AG04449 (cell line): ENCODE results near the gene ZNF318.
"Not testable (repeated sequence)": the region's sequence is repeated elsewhere in the genome, so short reads cannot be mapped to it uniquely, and the experiment has no call there.

Source experiments
- CTCF ChIA-PET: fragments of 350-600 bp; formaldehyde crosslinking; extraction: SDS; loops from one replicate; lab custom pipeline; 2021; ENCODE audit warnings: antibody characterized with exemption; lab: Yijun Ruan, JAX
- POLR2A ChIA-PET: fragments of 400-600, 350-600 bp; formaldehyde crosslinking; extraction: SDS; loops from one replicate; lab custom pipeline; 2020; ENCODE audit warnings: antibody characterized with exemption, inconsistent platforms; lab: Yijun Ruan, JAX
- DNase-seq: peaks from one replicate; pipeline ENCODE4 v3.0.0-alpha.2; 2010; ENCODE audit warnings: low read depth, low spot score
- H3K4me3 ChIP-seq: 2 replicates; pipeline ENCODE4 v1.5.1; 2011; ENCODE audit warnings: low read depth, mild to moderate bottlenecking, control low read depth, low read length
- TF ChIP-seq, protein P1 (sequence below): IDR thresholded peaks from one replicate; pipeline ENCODE4 v1.5.1; 2011; ENCODE audit warnings: mild to moderate bottlenecking, moderate library complexity, low read length, control low read depth, inconsistent platforms; ENCODE audit not compliant: insufficient read depth; ENCODE audit errors: missing control alignments

The ZNF318 gene

DNA sequence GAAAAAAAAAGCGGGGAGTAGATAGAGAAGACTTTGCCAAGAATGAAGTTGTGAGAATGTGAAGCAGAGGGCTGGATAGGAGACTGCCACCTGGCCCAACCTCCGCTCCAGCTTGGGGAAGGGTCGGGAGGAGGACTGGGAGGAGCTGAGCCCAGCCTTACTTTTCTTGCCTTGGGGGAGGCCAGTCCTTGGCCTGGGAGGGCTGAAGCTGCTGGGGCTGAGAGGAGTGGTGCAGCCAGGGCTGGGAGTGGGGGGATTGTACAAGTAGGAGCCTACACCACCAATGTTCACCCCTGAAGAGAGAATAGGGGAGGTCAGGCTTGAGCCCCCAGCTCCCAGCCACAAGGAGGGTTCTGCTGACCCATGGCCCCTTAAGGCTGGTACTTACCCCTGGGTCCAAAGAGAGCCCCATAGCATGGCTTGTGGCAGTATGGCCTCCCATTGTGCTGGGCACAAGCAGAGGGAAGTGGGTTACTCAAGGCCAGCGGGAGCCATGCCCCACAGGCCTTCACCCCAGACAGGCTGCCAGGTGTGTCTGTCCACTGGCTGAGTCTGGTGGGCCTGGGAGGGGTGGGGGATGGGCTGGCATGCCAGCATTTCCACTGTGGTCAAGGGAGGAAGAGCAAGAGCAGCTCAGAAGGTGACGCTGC, 61.9 kb downstream of the ZNF318 start:
- no peak overlapping the region for H3K4me3 ChIP-seq
- ChIA-PET POLR2A (no interaction called here), CTCF (interaction anchor here (1.0 to 2.1 kb wide), 2 partner anchors 11 to 78 kb away, joined by 7 to 10 read pairs; partner anchors contain the start of gene DNPH1)
- TF ChIP-seq, protein P1, sequence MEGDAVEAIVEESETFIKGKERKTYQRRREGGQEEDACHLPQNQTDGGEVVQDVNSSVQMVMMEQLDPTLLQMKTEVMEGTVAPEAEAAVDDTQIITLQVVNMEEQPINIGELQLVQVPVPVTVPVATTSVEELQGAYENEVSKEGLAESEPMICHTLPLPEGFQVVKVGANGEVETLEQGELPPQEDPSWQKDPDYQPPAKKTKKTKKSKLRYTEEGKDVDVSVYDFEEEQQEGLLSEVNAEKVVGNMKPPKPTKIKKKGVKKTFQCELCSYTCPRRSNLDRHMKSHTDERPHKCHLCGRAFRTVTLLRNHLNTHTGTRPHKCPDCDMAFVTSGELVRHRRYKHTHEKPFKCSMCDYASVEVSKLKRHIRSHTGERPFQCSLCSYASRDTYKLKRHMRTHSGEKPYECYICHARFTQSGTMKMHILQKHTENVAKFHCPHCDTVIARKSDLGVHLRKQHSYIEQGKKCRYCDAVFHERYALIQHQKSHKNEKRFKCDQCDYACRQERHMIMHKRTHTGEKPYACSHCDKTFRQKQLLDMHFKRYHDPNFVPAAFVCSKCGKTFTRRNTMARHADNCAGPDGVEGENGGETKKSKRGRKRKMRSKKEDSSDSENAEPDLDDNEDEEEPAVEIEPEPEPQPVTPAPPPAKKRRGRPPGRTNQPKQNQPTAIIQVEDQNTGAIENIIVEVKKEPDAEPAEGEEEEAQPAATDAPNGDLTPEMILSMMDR = no peak
- no peak for DNase-seq

DNA sequence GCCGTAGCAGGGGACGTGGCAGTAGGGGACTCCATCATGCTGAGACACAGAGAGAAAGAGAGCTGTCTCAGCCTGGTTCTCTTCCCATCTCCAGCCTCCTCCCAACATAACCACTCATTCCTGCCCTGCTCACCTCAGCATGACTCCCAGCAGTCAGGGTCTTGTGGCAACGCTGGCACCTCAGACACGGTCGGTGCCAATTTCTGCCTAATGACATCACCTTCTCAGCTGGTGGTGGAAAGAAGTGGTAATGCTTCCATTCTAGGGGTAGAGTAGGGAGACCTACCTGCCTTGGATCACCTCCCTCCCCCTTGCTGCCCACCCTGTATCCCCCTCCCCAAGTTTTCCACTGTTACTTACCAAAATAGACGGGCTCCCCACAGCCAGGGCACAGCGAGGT, 63.4 kb downstream of the ZNF318 start:
- no peak overlapping the region for H3K4me3 ChIP-seq
- no peak for DNase-seq
- TF ChIP-seq, protein P1 = no peak
- ChIA-PET CTCF (interaction anchor here (0.9 to 1.6 kb wide), 2 partner anchors 10 to 28 kb away, joined by 3 to 5 read pairs; no protein-coding TSS in a partner anchor), POLR2A (no interaction called here)

DNA sequence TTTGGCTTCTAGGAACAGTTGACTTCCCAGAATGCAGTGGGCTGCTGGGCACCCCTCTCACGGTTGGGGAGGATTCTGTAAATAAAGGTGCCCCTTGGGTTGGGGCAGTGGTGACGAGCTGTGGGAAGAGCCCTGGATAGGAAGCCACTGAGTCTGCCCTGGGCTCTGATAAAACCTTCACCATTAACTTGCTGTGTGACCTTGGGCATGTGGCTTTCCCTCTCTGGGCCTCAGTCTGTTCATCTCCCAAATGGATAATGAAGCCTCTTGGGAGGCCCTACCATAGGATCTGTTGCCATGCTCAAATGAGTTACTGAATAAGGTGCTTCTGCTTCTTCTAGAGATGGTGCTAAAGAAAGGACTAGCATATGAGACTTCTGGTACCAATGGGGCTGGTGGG, 64.6 kb downstream of the ZNF318 start:
- TF ChIP-seq, protein P1 = no peak
- ChIA-PET POLR2A (no interaction called here), CTCF (interaction anchor here (1.6 kb wide), 1 partner anchor 9 kb away, joined by 5 read pairs; no protein-coding TSS in a partner anchor)
- H3K4me3 ChIP-seq = no peak overlapping the region
- DNase-seq = no peak

DNA sequence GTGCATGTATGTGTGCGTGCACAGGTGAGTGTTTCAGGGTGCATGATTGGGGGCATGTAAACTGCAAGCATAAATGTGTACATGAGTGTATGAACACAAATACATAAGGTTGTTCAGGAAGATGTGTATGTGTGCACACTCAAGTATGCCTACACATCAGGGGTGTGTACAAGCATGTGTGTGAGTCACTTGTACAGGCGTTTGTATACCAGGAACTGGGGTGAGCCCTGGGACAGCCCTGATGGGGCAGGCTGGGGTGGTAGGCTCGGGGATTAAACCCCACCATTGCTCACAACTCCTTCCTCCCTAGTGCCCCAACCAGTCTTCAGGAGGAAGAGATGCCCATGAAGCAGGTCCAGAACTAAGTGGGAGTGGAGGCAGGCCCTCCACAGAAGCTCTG, 65.1 kb downstream of the ZNF318 start:
- TF ChIP-seq, protein P1 = no peak
- CTCF ChIA-PET = interaction anchor here (1.7 kb wide), 1 partner anchor 31 kb away, joined by 5 read pairs; no protein-coding TSS in a partner anchor
- H3K4me3 ChIP-seq = no peak overlapping the region
- POLR2A ChIA-PET = no interaction called here
- no peak for DNase-seq

DNA sequence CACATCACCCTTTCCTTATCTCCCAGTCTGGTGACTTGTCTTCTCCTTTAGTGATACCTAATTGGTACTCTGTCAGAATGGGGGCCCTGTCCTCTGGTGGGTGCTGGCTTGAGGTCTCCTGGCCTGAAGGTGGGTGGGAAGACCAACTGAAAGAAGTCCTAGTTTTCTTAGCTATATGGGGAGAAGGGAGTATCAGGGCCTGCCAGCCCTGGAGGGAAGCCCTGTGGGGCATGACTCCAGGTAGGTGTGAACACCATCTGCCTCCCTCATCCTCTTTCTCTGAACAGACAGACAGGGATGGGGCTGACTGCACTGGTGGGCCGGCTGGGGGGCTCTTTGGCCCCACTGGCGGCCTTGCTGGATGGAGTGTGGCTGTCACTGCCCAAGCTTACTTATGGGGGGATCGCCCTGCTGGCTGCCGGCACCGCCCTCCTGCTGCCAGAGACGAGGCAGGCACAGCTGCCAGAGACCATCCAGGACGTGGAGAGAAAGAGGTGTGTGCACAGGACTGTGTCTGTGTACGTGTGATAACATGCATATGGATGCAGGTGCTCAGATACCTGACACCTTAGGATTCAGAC, 65.6 kb downstream of the ZNF318 start:
- DNase-seq = no peak
- CTCF ChIA-PET = interaction anchor here (1.7 kb wide), 1 partner anchor 31 kb away, joined by 5 read pairs; no protein-coding TSS in a partner anchor
- no peak overlapping the region for H3K4me3 ChIP-seq
- TF ChIP-seq, protein P1 = no peak
- POLR2A ChIA-PET = no interaction called here

DNA sequence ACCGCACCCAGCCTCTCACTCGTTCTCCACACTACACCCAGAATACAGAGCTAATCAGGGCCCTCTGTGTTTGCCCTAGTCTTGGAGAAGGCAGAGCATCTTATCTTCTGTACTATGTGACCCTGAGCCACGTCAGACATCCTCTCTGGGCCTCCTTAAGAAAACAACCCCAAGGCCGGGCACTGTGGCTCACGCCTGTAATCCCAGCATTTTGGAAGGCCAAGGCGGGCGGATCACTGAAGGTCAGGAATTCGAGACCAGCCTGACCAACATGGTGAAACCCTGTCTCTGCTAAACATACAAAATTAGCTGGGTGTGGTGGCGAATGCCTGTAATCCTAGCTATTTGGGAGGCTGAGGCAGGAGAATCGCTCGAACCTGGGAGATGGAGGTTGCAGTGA, 66.4 kb downstream of the ZNF318 start:
- DNase-seq, H3K4me3 ChIP-seq, POLR2A ChIA-PET: not testable (repeated sequence)
- CTCF ChIA-PET = interaction anchor here (1.7 kb wide), 1 partner anchor 32 kb away, joined by 5 read pairs; no protein-coding TSS in a partner anchor

DNA sequence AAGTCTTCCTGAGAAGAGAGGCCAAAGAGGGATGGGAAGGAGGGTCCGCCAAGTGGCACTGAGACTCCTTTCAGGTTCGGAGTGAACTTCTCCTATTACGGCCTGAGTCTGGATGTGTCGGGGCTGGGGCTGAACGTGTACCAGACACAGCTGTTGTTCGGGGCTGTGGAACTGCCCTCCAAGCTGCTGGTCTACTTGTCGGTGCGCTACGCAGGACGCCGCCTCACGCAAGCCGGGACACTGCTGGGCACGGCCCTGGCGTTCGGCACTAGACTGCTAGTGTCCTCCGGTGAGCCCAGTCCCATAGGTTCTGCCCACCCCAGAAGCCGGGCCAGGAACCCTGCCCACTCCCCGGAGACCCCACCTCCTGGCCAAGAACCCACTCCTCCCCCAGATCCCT, 67.3 kb downstream of the ZNF318 start:
- H3K4me3 ChIP-seq = no peak overlapping the region
- ChIA-PET POLR2A (no interaction called here), CTCF (no interaction called here)
- TF ChIP-seq, protein P1 = no peak
- no peak for DNase-seq
